Stimulated activated CD4-positive, alpha-beta T cell treated with anti-CD3 and anti-CD28 coated beads, TNF-alpha, amount 100 ng/mL, for 24 hours (primary cell): Measurements from ENCODE around the gene GNL3L.
"Not testable (repeated sequence)": the region's sequence is repeated elsewhere in the genome, so short reads cannot be mapped to it uniquely, and the experiment has no call there.

Experiments used
- DNase-seq, 3 experiments: peaks; one replicate each; pipeline ENCODE4 v3.0.0-alpha.2; 2020; ENCODE audit warnings: low read depth in 3 of 3

The GNL3L gene

GRCh38 chrX:54560411-54560810 is 30.4 kb downstream of the GNL3L start:
- no peak for DNase-seq

GRCh38 chrX:54561622-54562021 is 31.6 kb downstream of the GNL3L start:
- DNase-seq: no peak

DNA sequence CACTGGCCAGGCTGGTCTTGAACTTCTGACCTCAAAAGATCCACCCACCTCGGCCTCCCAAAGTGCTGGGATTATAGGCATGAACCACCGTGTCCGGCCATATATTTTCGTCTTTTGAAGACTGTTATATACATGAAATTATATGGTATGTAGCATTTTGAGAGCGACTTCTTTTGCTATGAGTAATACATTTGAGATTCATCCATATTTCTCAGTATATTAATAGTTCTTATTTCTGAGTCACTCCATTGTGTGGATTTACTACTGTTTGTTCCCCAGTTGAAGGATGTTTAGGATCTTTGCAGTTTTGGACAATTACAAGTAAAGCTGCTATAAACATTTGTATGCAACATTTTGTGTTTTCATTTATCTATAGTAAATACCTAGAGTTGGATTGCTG is 34.9 kb downstream of the GNL3L start:
- DNase-seq: no peak

DNA sequence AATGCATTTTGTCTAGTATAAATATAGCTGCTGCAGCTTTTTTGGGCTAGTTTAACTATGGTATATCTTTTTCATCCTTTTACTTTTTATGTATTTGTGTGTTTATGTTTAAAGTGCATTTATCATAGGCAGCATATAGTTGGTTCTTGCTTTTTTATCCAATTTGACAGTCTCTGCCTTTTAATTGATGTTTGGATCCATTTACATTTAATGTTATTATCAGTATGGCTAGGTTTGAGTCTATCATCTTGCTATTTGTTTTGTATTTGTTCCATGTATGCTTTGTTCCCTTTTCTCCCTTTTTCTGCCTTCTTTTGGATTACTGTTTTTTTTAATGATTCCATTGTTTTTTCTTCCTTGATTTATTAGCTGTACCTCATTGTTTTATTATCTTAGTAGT is 40.3 kb downstream of the GNL3L start:
- DNase-seq: no peak

DNA sequence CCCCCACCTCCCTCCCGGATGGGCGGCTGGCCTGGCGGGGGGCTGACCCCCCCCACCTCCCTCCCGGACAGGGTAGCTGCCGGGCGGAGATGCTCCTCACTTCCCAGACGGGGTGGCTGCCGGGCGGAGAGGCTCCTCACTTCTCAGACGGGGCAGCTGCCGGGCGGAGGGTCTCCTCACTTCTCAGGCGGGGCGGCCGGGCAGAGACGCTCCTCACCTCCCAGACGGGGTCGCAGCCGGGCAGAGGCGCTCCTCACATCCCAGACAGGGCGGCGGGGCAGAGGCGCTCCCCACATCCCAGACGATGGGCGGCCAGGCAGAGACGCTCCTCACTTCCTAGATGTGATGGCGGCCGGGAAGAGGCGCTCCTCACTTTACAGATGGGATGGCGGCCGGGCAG is 42.6 kb downstream of the GNL3L start:
- DNase-seq: not testable (repeated sequence)

GRCh38 chrX:54597728-54598127 is 67.7 kb downstream of the GNL3L start:
- DNase-seq: no peak

- no peak for DNase-seq
Observed at GRCh38 chrX:54602563-54602962, 72.5 kb downstream of the GNL3L start.
